ENCODE results near the gene DUSP22.

The DUSP22 gene

GRCh38 chr6:336159-337114 lies 44.1 kb downstream of the DUSP22 start:
- no peak for DNase-seq (ENCODE audit: low read depth in 2 of 2, low spot score in 1 of 2)

GRCh38 chr6:337805-338368 lies 45.6 kb downstream of the DUSP22 start:
- DNase-seq (ENCODE audit: low read depth in 2 of 2, low spot score in 1 of 2) = peak in 1 of 2 donors; percentile 33

GRCh38 chr6:338815-339262 lies 46.6 kb downstream of the DUSP22 start:
- DNase-seq (ENCODE audit: low read depth in 2 of 2, low spot score in 1 of 2) = no peak

- DNase-seq (ENCODE audit: low read depth in 2 of 2, low spot score in 1 of 2) = no peak
Observed at GRCh38 chr6:339480-339879, 47.2 kb downstream of the DUSP22 start.

- DNase-seq (ENCODE audit: low read depth in 2 of 2, low spot score in 1 of 2) = no peak
Observed at GRCh38 chr6:340186-340955, 48.1 kb downstream of the DUSP22 start.

GRCh38 chr6:340991-341827 lies 48.9 kb downstream of the DUSP22 start:
- no peak for DNase-seq (ENCODE audit: low read depth in 2 of 2, low spot score in 1 of 2)

GRCh38 chr6:341914-342831 lies 49.9 kb downstream of the DUSP22 start:
- no peak for DNase-seq (ENCODE audit: low read depth in 2 of 2, low spot score in 1 of 2)

- no peak for DNase-seq (ENCODE audit: low read depth in 2 of 2, low spot score in 1 of 2)
Observed at GRCh38 chr6:342832-343179, 50.5 kb downstream of the DUSP22 start.

- no peak for DNase-seq (ENCODE audit: low read depth in 2 of 2, low spot score in 1 of 2)
Observed at GRCh38 chr6:343226-343935, 51.1 kb downstream of the DUSP22 start.

- no peak for DNase-seq (ENCODE audit: low read depth in 2 of 2, low spot score in 1 of 2)
Observed at GRCh38 chr6:343960-344815, 51.9 kb downstream of the DUSP22 start.

- DNase-seq (ENCODE audit: low read depth in 2 of 2, low spot score in 1 of 2) = no peak
Observed at GRCh38 chr6:344816-345340, 52.6 kb downstream of the DUSP22 start.

- no peak for DNase-seq (ENCODE audit: low read depth in 2 of 2, low spot score in 1 of 2)
Observed at GRCh38 chr6:345747-346385, 53.6 kb downstream of the DUSP22 start.

- no peak for DNase-seq (ENCODE audit: low read depth in 2 of 2, low spot score in 1 of 2)
Observed at GRCh38 chr6:346386-347030, 54.2 kb downstream of the DUSP22 start.

- no peak for DNase-seq (ENCODE audit: low read depth in 2 of 2, low spot score in 1 of 2)
Observed at GRCh38 chr6:347232-347631, 54.9 kb downstream of the DUSP22 start.

GRCh38 chr6:347951-348859 lies 55.9 kb downstream of the DUSP22 start:
- DNase-seq (ENCODE audit: low read depth in 2 of 2, low spot score in 1 of 2) = no peak

GRCh38 chr6:348860-349396 lies 56.6 kb downstream of the DUSP22 start:
- no peak for DNase-seq (ENCODE audit: low read depth in 2 of 2, low spot score in 1 of 2)

Measured in stimulated activated CD8-positive, alpha-beta memory T cell treated with anti-CD3 and anti-CD28 coated beads, Interleukin-4, amount 100 ng/mL, for 4 hours (primary cell).